HepG2 (cell line): ENCODE data around the gene APBB1IP. TPM values are rescaled to one million over a fixed set of nuclear protein-coding genes. Genes with fewer than 3 reads are reported as not detected.

ENCODE experiments used
- ATAC-seq: fragments of 200-7000 bp; cut with Tn5 transposase; 3 replicates; pipeline ENCODE4 v1.9.1; 2020; ENCODE audit warnings: mild to moderate bottlenecking, moderate library complexity
- BruUV-seq: library from RNA; stranded (reverse); fragments of 400-500 nt; replicated peaks from 2 replicates; lab custom pipeline; 2021; lab: Mats Ljungman, UMichigan
- CTCF ChIA-PET: fragments of 300-600 bp; formaldehyde crosslinking; extraction: SDS; loops from one replicate; lab custom pipeline; 2021; ENCODE audit warnings: low total read pairs, inconsistent platforms, low intra/inter-chr PET ratio; lab: Yijun Ruan, JAX
- POLR2A ChIA-PET: fragments of 350-600 bp; sonication (Branson Sonifier 250); formaldehyde crosslinking; loops from one replicate; lab custom pipeline; 2020; ENCODE audit warnings: antibody characterized with exemption, inconsistent platforms; lab: Yijun Ruan, JAX
- DNase-seq: peaks from one replicate; pipeline ENCODE4 v3.0.0-alpha.2; 2015; ENCODE audit warnings: low spot score
- FAIRE-seq: peaks from 3 replicates; lab custom pipeline; 2011; peaks lifted over from hg19 to GRCh38; lab: Jason Lieb, UNC
- H2AFZ ChIP-seq: one replicate; pipeline ENCODE4 v1.6.1; 2011; ENCODE audit warnings: low read length, inconsistent platforms
- H3K27ac ChIP-seq: fragments of 300-600 bp; 3 replicates; pipeline ENCODE4 v1.8.0; 2011; ENCODE audit warnings: mixed run types, mild to moderate bottlenecking, mixed read lengths, low read length, inconsistent platforms; ENCODE audit not compliant: insufficient read depth; ENCODE audit errors: extremely low read length
- H3K27me3 ChIP-seq, 2 experiments: fragments of 200-600 bp in 1 of 2; 2 replicates in 1 of 2; 3 replicates in 1 of 2; pipeline versions ENCODE4 v1.6.0 to v1.8.0; 2011; ENCODE audit warnings: low read length in 2 of 2, mild to moderate bottlenecking in 2 of 2, moderate library complexity in 2 of 2, inconsistent platforms in 1 of 2; ENCODE audit not compliant: insufficient read depth in 2 of 2, control insufficient read depth in 1 of 2
- H3K36me3 ChIP-seq, 2 experiments: fragments of 200-600 bp in 1 of 2; replicated peaks in 1 of 2; 2 replicates in 1 of 2; 3 replicates in 1 of 2; pipeline versions ENCODE4 v1.5.1 to v1.8.0; 2011; ENCODE audit warnings: low read length in 2 of 2, inconsistent platforms in 1 of 2; ENCODE audit not compliant: insufficient read depth in 2 of 2, control insufficient read depth in 1 of 2
- H3K4me1 ChIP-seq: 2 replicates; pipeline ENCODE4 v1.5.1; 2012; ENCODE audit warnings: low read length, inconsistent platforms; ENCODE audit not compliant: insufficient read depth
- H3K4me2 ChIP-seq: 2 replicates; pipeline ENCODE4 v1.6.0; 2011; ENCODE audit warnings: low read depth, low read length, inconsistent platforms
- H3K4me3 ChIP-seq, 3 experiments: fragments of 200-600 bp in 1 of 3; sonication (generic), shearing (Covaris generic) in 1 of 3; replicated peaks in 1 of 3; 2 replicates each; pipeline ENCODE4 v1.5.1; 2011 to 2016; ENCODE audit warnings: low read length in 3 of 3, inconsistent platforms in 2 of 3, low read depth in 2 of 3, mild to moderate bottlenecking in 2 of 3, control low read depth in 1 of 3, mixed read lengths in 1 of 3; ENCODE audit not compliant: insufficient read depth in 1 of 3
- H3K79me2 ChIP-seq: one replicate; pipeline ENCODE4 v1.6.1; 2011; ENCODE audit warnings: low read length, inconsistent platforms; ENCODE audit not compliant: insufficient read depth
- H3K9ac ChIP-seq: 2 replicates; pipeline ENCODE4 v1.6.0; 2011; ENCODE audit warnings: mild to moderate bottlenecking, low read depth, low read length, inconsistent platforms; ENCODE audit not compliant: insufficient read depth
- H3K9me3 ChIP-seq: 2 replicates; pipeline ENCODE4 v1.5.1; 2012; ENCODE audit warnings: mild to moderate bottlenecking, low read length
- H4K20me1 ChIP-seq: 2 replicates; pipeline ENCODE4 v1.6.0; 2011; ENCODE audit warnings: inconsistent platforms, mild to moderate bottlenecking, low read length, moderate library complexity; ENCODE audit not compliant: insufficient read depth
- ATM ChIP-seq: fragments of 450-650 bp; IDR thresholded peaks from 2 replicates; pipeline ENCODE4 v1.7.1; 2017; ENCODE audit warnings: mild to moderate bottlenecking, borderline replicate concordance
- CSRNP1 ChIP-seq: sonication (generic); formaldehyde crosslinking; IDR thresholded peaks from 2 replicates; pipeline ENCODE4 v1.8.1; 2023; ENCODE audit warnings: mild to moderate bottlenecking, missing genetic modification reagents
- FOXK1 ChIP-seq: sonication (generic); formaldehyde crosslinking; IDR thresholded peaks from 2 replicates; pipeline ENCODE4 v1.4.0; 2020; ENCODE audit warnings: low read depth, missing genetic modification reagents, borderline replicate concordance
- HMGA1 ChIP-seq: sonication (generic); formaldehyde crosslinking; conservative IDR thresholded peaks from 2 replicates; pipeline ENCODE4 v1.4.0; 2020; ENCODE audit warnings: missing genetic modification reagents
- SATB2 ChIP-seq: sonication (generic); formaldehyde crosslinking; IDR thresholded peaks from 2 replicates; pipeline ENCODE4 v1.5.0; 2020; ENCODE audit warnings: missing genetic modification reagents
- TFDP2 ChIP-seq: sonication (generic); formaldehyde crosslinking; IDR thresholded peaks from 2 replicates; pipeline ENCODE4 v1.4.0; 2020; ENCODE audit warnings: missing genetic modification reagents
- THRA ChIP-seq: sonication (generic); formaldehyde crosslinking; IDR thresholded peaks from 2 replicates; pipeline ENCODE4 v1.4.0; 2020; ENCODE audit warnings: missing genetic modification reagents, borderline replicate concordance
- ZFX ChIP-seq: sonication (generic); formaldehyde crosslinking; IDR thresholded peaks from 2 replicates; pipeline ENCODE4 v1.4.0; 2020; ENCODE audit warnings: mild to moderate bottlenecking, low read depth, missing genetic modification reagents, moderate library complexity
- ZNF280D ChIP-seq: sonication (generic); formaldehyde crosslinking; IDR thresholded peaks from 2 replicates; pipeline ENCODE4 v1.5.1; 2020; ENCODE audit warnings: mild to moderate bottlenecking, missing genetic modification reagents
- ZNF317 ChIP-seq: sonication (generic); formaldehyde crosslinking; IDR thresholded peaks from 2 replicates; pipeline ENCODE4 v1.5.0; 2020; ENCODE audit warnings: mild to moderate bottlenecking, missing genetic modification reagents
- ZNF503 ChIP-seq: sonication (generic); formaldehyde crosslinking; IDR thresholded peaks from 2 replicates; pipeline ENCODE4 v1.4.0; 2020; ENCODE audit warnings: missing genetic modification reagents
- ZNF549 ChIP-seq: sonication (generic); formaldehyde crosslinking; IDR thresholded peaks from 2 replicates; pipeline ENCODE4 v1.5.0; 2020; ENCODE audit warnings: missing genetic modification reagents
- ZNF557 ChIP-seq: sonication (generic); formaldehyde crosslinking; IDR thresholded peaks from 2 replicates; pipeline ENCODE4 v1.4.0; 2020; ENCODE audit warnings: missing genetic modification reagents
- ZNF644 ChIP-seq: IDR thresholded peaks from 2 replicates; pipeline ENCODE4 v1.6.1; 2016; ENCODE audit warnings: low read depth
- in situ Hi-C: cut with HindIII; loops from 2 replicates; pipeline ENCODE4 v1.10.0; 2017; ENCODE audit warnings: low pct_unique_long_range_greater_than_20kb; ENCODE audit not compliant: extremely low pct_ligation_motif_present
- intact Hi-C: fragments of 100-400 bp; cut with micrococcal nuclease; formaldehyde crosslinking; loops from one replicate; pipeline ENCODE4 v1.10.0; 2022; ENCODE audit not compliant: unreplicated experiment
- polyA plus RNA-seq, 8 experiments: library from polyadenylated mRNA; depleted of rRNA in 3 of 8; stranded (reverse) in 7 of 8; unstranded in 1 of 8; fragments of >200 nt; fragmentation: Illumina TruSeq in 4 of 8; extraction: Trizol in 4 of 8; gene quantifications; 2 replicates each; pipeline versions ENCODE4 v1.2.1 to v1.2.3, GENCODE V29; 2011 to 2016; ENCODE audit warnings: low read depth in 4 of 8, missing spikeins in 1 of 8, mixed read lengths in 1 of 8; ENCODE audit not compliant: insufficient read depth in 1 of 8
- total RNA-seq, 5 experiments: library from RNA; depleted of rRNA; stranded (reverse); fragments of >200 nt; fragmentation: Illumina TruSeq; extraction: Trizol; gene quantifications; 2 replicates each; pipeline ENCODE4 v1.2.3, GENCODE V29; 2016; ENCODE audit warnings: low read depth in 1 of 5

Gene APBB1IP
- total and polyA plus RNA-seq, 2 of the 13 experiments (the other 11 are each of a cell fraction or from before 2014, with no cell fraction given): 0.08 TPM; not detected in 1

GRCh38 chr10:26448292-26448691 lies 10.2 kb downstream of the APBB1IP start:
- Histone ChIP-seq H3K27me3 (peaks cover 0 to 4% of the 10 kb centered on the region in 2 experiments; a peak in 1 of 5 replicates), H3K36me3 (no peaks in the 10 kb centered on the region), H3K9me3 (no peaks in the 10 kb centered on the region), H3K4me2 (no peak overlapping the region), H2AFZ (no peak overlapping the region), H4K20me1 (no peaks in the 10 kb centered on the region), H3K4me1 (no peaks in the 10 kb centered on the region), H3K79me2 (no peaks in the 10 kb centered on the region), H3K9ac (no peak overlapping the region), H3K4me3 (no peak overlapping the region), H3K27ac (no peak overlapping the region)
- ChIA-PET CTCF (no interaction called here), POLR2A (no interaction called here)
- in situ Hi-C loops: no loop called here
- intact Hi-C loops: no loop called here
- no peak for FAIRE-seq
- DNase-seq: no peak
- no peak for ATAC-seq
- BruUV-seq: no TSS peak
- TF ChIP-seq ZNF317 (no peak), TFDP2 (no peak), FOXK1 (CRISPR knock-in tag) (no peak), ZNF644 (CRISPR knock-in tag) (no peak), SATB2 (CRISPR knock-in tag) (no peak), ZNF503 (CRISPR knock-in tag) (no peak), ZNF280D (CRISPR knock-in tag) (no peak), ATM (no peak), ZFX (CRISPR knock-in tag) (no peak), CSRNP1 (no peak), ZNF549 (no peak), ZNF557 (CRISPR knock-in tag) (no peak), THRA (no peak), HMGA1 (no peak)
